Stomach smooth muscle (tissue), 2 donors: ENCODE results near the gene GTPBP8.
"Not testable (repeated sequence)": the region's sequence is repeated elsewhere in the genome, so short reads cannot be mapped to it uniquely, and the experiment has no call there.

ENCODE experiments used
- H3K27ac ChIP-seq: one replicate; pipeline ENCODE4 v1.7.0; 2013; ENCODE audit warnings: mild to moderate bottlenecking, low read length, inconsistent platforms
- H3K27me3 ChIP-seq, 2 donors: one replicate each; pipeline ENCODE4 v1.7.0; 2013; ENCODE audit warnings: low read length in 2 of 2; ENCODE audit not compliant: insufficient read depth in 2 of 2, control insufficient read depth in 1 of 2
- H3K36me3 ChIP-seq, 2 donors: one replicate each; pipeline ENCODE4 v1.7.0; 2013; ENCODE audit warnings: low read length in 2 of 2; ENCODE audit not compliant: control insufficient read depth in 2 of 2, insufficient read depth in 2 of 2
- H3K4me1 ChIP-seq: one replicate; pipeline ENCODE4 v1.7.0; 2013; ENCODE audit warnings: low read length; ENCODE audit not compliant: control insufficient read depth, insufficient read depth
- H3K4me3 ChIP-seq, 2 donors: one replicate each; pipeline ENCODE4 v1.7.0; 2013; ENCODE audit warnings: low read length in 2 of 2
- H3K9ac ChIP-seq, 2 donors: one replicate each; pipeline ENCODE4 v1.7.0; 2013; ENCODE audit warnings: low read length in 2 of 2, mild to moderate bottlenecking in 1 of 2
- H3K9me3 ChIP-seq, 2 donors: one replicate each; pipeline ENCODE4 v1.7.0; 2013; ENCODE audit warnings: low read length in 2 of 2; ENCODE audit not compliant: control insufficient read depth in 2 of 2
- donor health status: healthy.
- donor health status: Pancreatic carcinoma.

The GTPBP8 gene

GRCh38 chr3:113034011-113034410 is 43.2 kb downstream of the GTPBP8 start:
- H3K4me3 ChIP-seq = no peak overlapping the region
- no peaks in the 10 kb centered on the region for H3K4me1 ChIP-seq
- no peaks in the 10 kb centered on the region for H3K36me3 ChIP-seq
- H3K27me3 ChIP-seq = no peaks in the 10 kb centered on the region
- H3K9ac ChIP-seq = no peak overlapping the region
- H3K9me3 ChIP-seq = no peaks in the 10 kb centered on the region
- H3K27ac ChIP-seq = no peak overlapping the region

- Histone ChIP-seq H3K4me1 (no peaks in the 10 kb centered on the region), H3K9ac (no peak overlapping the region), H3K36me3 (no peaks in the 10 kb centered on the region), H3K27me3 (no peaks in the 10 kb centered on the region), H3K9me3 (no peaks in the 10 kb centered on the region), H3K27ac (no peak overlapping the region), H3K4me3 (no peak overlapping the region)
Measured at GRCh38 chr3:113035387-113035982, 44.7 kb downstream of the GTPBP8 start.

- no peaks in the 10 kb centered on the region for H3K4me1 ChIP-seq
- no peak overlapping the region for H3K9ac ChIP-seq
- H3K36me3 ChIP-seq = no peaks in the 10 kb centered on the region
- no peaks in the 10 kb centered on the region for H3K9me3 ChIP-seq
- H3K4me3 ChIP-seq = no peak overlapping the region
- no peak overlapping the region for H3K27ac ChIP-seq
- H3K27me3 ChIP-seq = no peaks in the 10 kb centered on the region
Measured at GRCh38 chr3:113038328-113038727, 47.5 kb downstream of the GTPBP8 start.

GRCh38 chr3:113039546-113039945 is 48.8 kb downstream of the GTPBP8 start:
- no peak overlapping the region for H3K9ac ChIP-seq
- no peak overlapping the region for H3K27ac ChIP-seq

GRCh38 chr3:113040231-113040630 is 49.4 kb downstream of the GTPBP8 start:
- H3K27me3 ChIP-seq = no peaks in the 10 kb centered on the region
- H3K9me3 ChIP-seq = no peaks in the 10 kb centered on the region
- H3K36me3 ChIP-seq = no peaks in the 10 kb centered on the region
- H3K4me3 ChIP-seq = no peak overlapping the region
- no peak overlapping the region for H3K27ac ChIP-seq
- H3K4me1 ChIP-seq = no peaks in the 10 kb centered on the region
- H3K9ac ChIP-seq = no peak overlapping the region

More at GRCh38 chr3:113039546-113039945, 48.8 kb downstream of the GTPBP8 start:
- Histone ChIP-seq H3K36me3 (no peaks in the 10 kb centered on the region), H3K9me3 (no peaks in the 10 kb centered on the region), H3K27me3 (no peaks in the 10 kb centered on the region), H3K4me3 (no peak overlapping the region), H3K4me1 (no peaks in the 10 kb centered on the region)

- Histone ChIP-seq H3K27ac (no peak overlapping the region), H3K4me1 (no peaks in the 10 kb centered on the region), H3K4me3 (no peak overlapping the region), H3K9me3 (no peaks in the 10 kb centered on the region), H3K9ac (no peak overlapping the region), H3K36me3 (no peaks in the 10 kb centered on the region), H3K27me3 (no peaks in the 10 kb centered on the region)
Measured at GRCh38 chr3:113043686-113044085, 52.9 kb downstream of the GTPBP8 start.

- not testable (repeated sequence) for H3K36me3 ChIP-seq, H3K9me3 ChIP-seq, H3K27ac ChIP-seq, H3K27me3 ChIP-seq, H3K4me3 ChIP-seq, H3K4me1 ChIP-seq, H3K9ac ChIP-seq
Measured at GRCh38 chr3:113046186-113046965, 55.6 kb downstream of the GTPBP8 start.

GRCh38 chr3:113051302-113051711 is 60.5 kb downstream of the GTPBP8 start:
- H3K9me3 ChIP-seq = no peaks in the 10 kb centered on the region
- peak overlapping the region in 1 of 2 donors; percentile 51 for H3K9ac ChIP-seq
- peak overlapping the region; percentile 46 for H3K27ac ChIP-seq
- peaks cover 11% of the 10 kb centered on the region for H3K4me1 ChIP-seq
- H3K36me3 ChIP-seq = no peaks in the 10 kb centered on the region
- H3K27me3 ChIP-seq = no peaks in the 10 kb centered on the region
- H3K4me3 ChIP-seq = peak overlapping the region; percentile 57
